Measurements from ENCODE around the gene VWF. TPM values are rescaled to one million over a fixed set of nuclear protein-coding genes. Genes with fewer than 3 reads are reported as not detected.

Gene VWF
- total and polyA plus RNA-seq, 11 donors = 125 to 503 (median 238) TPM

- peaks cover 0 to 12% (median 5%) of the 10 kb centered on the region in 9 donors for H3K27me3 ChIP-seq
- ATAC-seq (no peak), DNase-seq (peak in 2 of 5 donors; percentile 3 to 15)
- H3K27ac ChIP-seq = no peak overlapping the region
- WGBS, 4 donors = 89 to 94% (median 92%) methylated on average over 9 of the region's 9 CpGs
- no peaks in the 10 kb centered on the region for H3K9me3 ChIP-seq
- intact Hi-C loops (cut with DNase I) = no loop called here
- H3K36me3 ChIP-seq = peaks cover 0 to 73% (median 30%) of the 10 kb centered on the region in 9 donors
- H3K4me3 ChIP-seq = no peak overlapping the region
- peaks cover 0 to 25% (median 6%) of the 10 kb centered on the region in 12 donors for H3K4me1 ChIP-seq
- no peak for TF ChIP-seq POLR2A (IDR thresholded peaks at IDR 0.05)
- TF ChIP-seq CTCF (IDR thresholded peaks at IDR 0.05) = no peak
Observed at GRCh38 chr12:6052206-6052939, 72.1 kb downstream of the VWF start.

DNA sequence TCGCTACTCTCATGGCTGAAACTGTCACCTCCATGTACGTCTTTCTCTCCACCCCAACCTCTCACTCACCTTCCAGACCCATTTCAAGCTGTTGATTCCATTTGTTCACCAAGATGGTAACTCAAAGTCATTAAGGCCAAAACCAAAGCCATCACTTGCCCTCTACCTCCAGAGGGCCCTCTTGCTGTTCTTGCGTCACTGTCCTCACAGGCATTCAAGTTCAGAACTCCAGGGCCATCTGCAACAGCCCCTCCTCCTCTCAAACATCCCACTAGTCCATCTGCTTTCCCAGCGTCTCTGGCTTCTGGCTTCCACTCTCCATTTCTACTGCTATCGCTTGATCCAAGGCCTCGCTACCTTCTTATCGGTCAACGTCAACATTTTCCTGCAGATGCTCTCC is 74.5 kb downstream of the VWF start:
- Histone ChIP-seq H3K36me3 (peaks cover 0 to 79% (median 36%) of the 10 kb centered on the region in 9 donors), H3K4me1 (peaks cover 0 to 19% (median 2%) of the 10 kb centered on the region in 12 donors), H3K27me3 (no peaks in the 10 kb centered on the region), H3K27ac (no peak overlapping the region), H3K4me3 (no peak overlapping the region), H3K9me3 (no peaks in the 10 kb centered on the region)
- 93 to 96% (median 95%) methylated on average over 8 of the region's 8 CpGs for WGBS, 4 donors
- peak in 2 of 5 donors; percentile 3 to 4 for DNase-seq
- no peak for ATAC-seq
- intact Hi-C loops (cut with DNase I) = loop anchor here in 2 of 10 donors (10.0 kb wide), 2 partner anchors 615 to 1025 kb away; partner anchors contain the start of gene NTF3 (in 1 of the 2)
- no peak for TF ChIP-seq POLR2A (IDR thresholded peaks at IDR 0.05)

DNA sequence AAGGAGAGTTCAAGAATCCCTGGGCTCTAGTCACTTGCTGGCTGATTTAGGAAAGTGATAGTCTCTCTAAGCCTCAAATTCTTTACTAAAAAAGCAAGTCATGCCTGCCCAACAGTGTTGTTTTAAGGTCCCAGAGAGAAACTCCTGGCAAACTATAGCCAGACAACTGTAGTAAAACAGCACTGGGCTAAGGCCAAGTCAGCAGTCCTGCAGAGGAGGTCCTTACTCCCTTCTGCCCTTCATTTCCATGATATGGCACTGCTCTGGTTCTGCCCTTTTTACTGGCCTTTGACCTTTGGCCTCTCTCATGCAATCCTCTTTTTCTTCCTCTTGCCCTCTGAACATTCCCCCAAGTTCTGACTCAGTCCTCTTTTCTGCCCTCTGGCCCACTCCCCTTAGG is 74.9 kb downstream of the VWF start:
- ATAC-seq (no peak), DNase-seq (peak in 1 of 5 donors; percentile 6)
- Histone ChIP-seq H3K36me3 (peaks cover 0 to 79% (median 40%) of the 10 kb centered on the region in 9 donors), H3K4me1 (peaks cover 0 to 19% (median 2%) of the 10 kb centered on the region in 12 donors), H3K9me3 (no peaks in the 10 kb centered on the region), H3K27ac (no peak overlapping the region), H3K27me3 (no peaks in the 10 kb centered on the region), H3K4me3 (no peak overlapping the region)
- intact Hi-C loops (cut with DNase I) = loop anchor here in 2 of 10 donors (10.0 kb wide), 2 partner anchors 615 to 1025 kb away; partner anchors contain the start of gene NTF3 (in 1 of the 2)
- TF ChIP-seq CTCF (IDR thresholded peaks at IDR 0.05) (no peak), POLR2A (IDR thresholded peaks at IDR 0.05) (no peak)

- WGBS, 4 donors = 76 to 91% (median 83%) methylated on average over 13 of the region's 13 CpGs
- intact Hi-C loops (cut with DNase I) = loop anchor here in 2 of 10 donors (10.0 kb wide), 2 partner anchors 613 to 1023 kb away; partner anchors contain the start of gene NTF3 (in 1 of the 2)
- Histone ChIP-seq H3K9me3 (no peaks in the 10 kb centered on the region), H3K27ac (no peak overlapping the region), H3K27me3 (no peaks in the 10 kb centered on the region), H3K4me1 (peaks cover 0 to 9% (median 0%) of the 10 kb centered on the region in 12 donors), H3K36me3 (peaks cover 0 to 83% (median 48%) of the 10 kb centered on the region in 9 donors), H3K4me3 (no peak overlapping the region)
- TF ChIP-seq POLR2A (IDR thresholded peaks at IDR 0.05) (no peak), CTCF (IDR thresholded peaks at IDR 0.05) (no peak)
- DNase-seq = no peak
- no peak for ATAC-seq
Observed at GRCh38 chr12:6047249-6048237, 76.9 kb downstream of the VWF start.

Measured in heart left ventricle (tissue), 16 donors.